ENCODE results near the gene KAT2A.
A peak's percentile ranks its signal among the peaks of the same experiment; 100 is the strongest.

Gene KAT2A

DNA sequence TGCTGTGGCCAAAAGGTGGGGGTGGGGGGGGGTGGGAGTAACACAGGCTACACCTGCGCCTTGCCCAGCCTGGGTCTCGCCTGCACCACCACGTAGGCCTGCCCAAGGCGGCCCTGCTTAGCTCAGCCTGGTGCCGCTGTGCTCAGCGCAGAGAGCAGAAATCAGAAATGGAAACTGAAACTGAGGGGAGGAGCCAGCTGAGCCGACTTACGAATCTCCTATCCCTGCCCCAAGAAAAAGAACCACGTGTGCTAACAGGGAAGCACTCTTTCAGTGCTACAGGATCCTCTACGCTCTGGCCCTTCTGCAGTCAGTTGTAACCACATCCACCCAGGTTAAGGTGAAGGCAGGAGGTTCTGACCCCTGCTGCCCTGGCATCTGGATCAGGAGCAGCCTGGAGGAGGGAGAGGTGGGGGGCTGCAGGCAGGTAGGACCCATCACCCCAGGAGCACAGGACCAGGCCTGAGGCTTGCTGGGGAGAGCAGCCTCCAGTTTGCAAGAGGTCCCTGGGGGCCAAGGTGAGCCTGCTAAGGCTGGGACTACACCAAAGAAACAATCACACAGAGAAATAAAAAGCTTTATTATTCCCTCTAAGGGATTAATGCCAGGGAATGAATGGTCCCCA, 8.5 kb downstream of the KAT2A start, which contains the start of gene DHX58:
Gene DHX58, minus strand, starts transcription at position 163 of the 625 bp plus-strand sequence. CDS start 822 bp downstream, outside the sequence.
- H3K9ac ChIP-seq (ENCODE audit: low read depth, low read length): no peak within 1 kb of the TSS
- H3K27me3 ChIP-seq (ENCODE audit: control insufficient read depth, insufficient read depth, low read length): no peaks in the 10 kb centered on the region
- no peak within 1 kb of the TSS for H3K4me3 ChIP-seq (ENCODE audit: low read depth, low read length)
- peaks cover 43% of the 10 kb centered on the region for H3K36me3 ChIP-seq (ENCODE audit: control insufficient read depth, insufficient read depth, low read length)
- no peaks in the 10 kb centered on the region for H3K9me3 ChIP-seq (ENCODE audit: control insufficient read depth, insufficient read depth, low read length)
- H3K27ac ChIP-seq (ENCODE audit: low read depth, low read length): no peak within 1 kb of the TSS
- peaks cover 9% of the 10 kb centered on the region for H3K4me1 ChIP-seq (ENCODE audit: control insufficient read depth, insufficient read depth, low read length)

DNA sequence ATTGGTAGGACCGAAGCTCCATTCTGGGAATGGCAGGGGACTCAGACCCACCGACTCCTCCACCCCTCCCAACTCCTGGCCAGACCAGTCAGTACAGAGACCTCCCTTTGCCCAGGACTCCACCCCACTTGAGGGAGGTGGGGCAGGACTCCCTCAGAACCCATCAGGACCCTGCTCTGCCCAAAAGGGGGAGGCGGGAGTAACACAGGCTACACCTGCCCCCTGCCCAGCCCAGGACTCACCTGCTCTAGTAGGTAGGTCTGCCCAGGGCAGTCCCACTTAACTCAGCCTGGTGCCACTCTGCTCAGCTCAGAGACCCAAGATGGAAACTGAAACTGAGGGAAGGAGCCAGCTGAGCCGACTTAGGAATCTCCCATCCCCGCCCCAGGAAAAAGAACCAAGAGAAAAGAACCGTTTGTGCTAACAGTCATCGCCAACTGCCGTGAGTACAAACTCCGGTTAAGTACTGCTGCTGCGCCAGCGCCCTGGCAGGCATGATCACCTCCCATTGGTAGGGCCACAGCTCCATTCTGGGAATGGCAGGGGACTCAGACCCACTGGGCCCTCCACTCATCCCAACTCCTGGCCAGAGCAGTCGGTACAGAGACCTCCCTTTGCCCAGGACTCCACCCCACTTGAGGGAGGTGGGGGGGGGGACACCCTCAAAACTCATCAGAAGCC, 9.2 kb downstream of the KAT2A start:
- Histone ChIP-seq H3K36me3 (ENCODE audit: control insufficient read depth, insufficient read depth, low read length) (peaks cover 36% of the 10 kb centered on the region), H3K27ac (ENCODE audit: low read depth, low read length) (no peak overlapping the region), H3K27me3 (ENCODE audit: control insufficient read depth, insufficient read depth, low read length) (no peaks in the 10 kb centered on the region), H3K4me3 (ENCODE audit: low read depth, low read length) (no peak overlapping the region), H3K9me3 (ENCODE audit: control insufficient read depth, insufficient read depth, low read length) (no peaks in the 10 kb centered on the region), H3K4me1 (ENCODE audit: control insufficient read depth, insufficient read depth, low read length) (peaks cover 9% of the 10 kb centered on the region), H3K9ac (ENCODE audit: low read depth, low read length) (no peak overlapping the region)

GRCh38 chr17:42111265-42111636, 9.9 kb downstream of the KAT2A start:
- no peak overlapping the region for H3K4me3 ChIP-seq (ENCODE audit: low read depth, low read length)
- H3K36me3 ChIP-seq (ENCODE audit: control insufficient read depth, insufficient read depth, low read length): peaks cover 30% of the 10 kb centered on the region
- H3K27ac ChIP-seq (ENCODE audit: low read depth, low read length): no peak overlapping the region
- H3K27me3 ChIP-seq (ENCODE audit: control insufficient read depth, insufficient read depth, low read length): no peaks in the 10 kb centered on the region
- H3K4me1 ChIP-seq (ENCODE audit: control insufficient read depth, insufficient read depth, low read length): peaks cover 9% of the 10 kb centered on the region
- no peak overlapping the region for H3K9ac ChIP-seq (ENCODE audit: low read depth, low read length)
- H3K9me3 ChIP-seq (ENCODE audit: control insufficient read depth, insufficient read depth, low read length): no peaks in the 10 kb centered on the region

GRCh38 chr17:42110301-42111264, 10.6 kb downstream of the KAT2A start:
- no peak overlapping the region for H3K4me3 ChIP-seq (ENCODE audit: low read depth, low read length)

GRCh38 chr17:42109086-42109485, 12.1 kb downstream of the KAT2A start:
- no peak overlapping the region for H3K4me3 ChIP-seq (ENCODE audit: low read depth, low read length)
- H3K9ac ChIP-seq (ENCODE audit: low read depth, low read length): no peak overlapping the region
- no peak overlapping the region for H3K27ac ChIP-seq (ENCODE audit: low read depth, low read length)
- no peaks in the 10 kb centered on the region for H3K27me3 ChIP-seq (ENCODE audit: control insufficient read depth, insufficient read depth, low read length)
- H3K4me1 ChIP-seq (ENCODE audit: control insufficient read depth, insufficient read depth, low read length): peaks cover 9% of the 10 kb centered on the region
- H3K9me3 ChIP-seq (ENCODE audit: control insufficient read depth, insufficient read depth, low read length): no peaks in the 10 kb centered on the region
- peaks cover 11% of the 10 kb centered on the region for H3K36me3 ChIP-seq (ENCODE audit: control insufficient read depth, insufficient read depth, low read length)

More at GRCh38 chr17:42110301-42111264, 10.6 kb downstream of the KAT2A start:
- H3K36me3 ChIP-seq (ENCODE audit: control insufficient read depth, insufficient read depth, low read length): peaks cover 23% of the 10 kb centered on the region
- peaks cover 9% of the 10 kb centered on the region for H3K4me1 ChIP-seq (ENCODE audit: control insufficient read depth, insufficient read depth, low read length)
- no peak overlapping the region for H3K9ac ChIP-seq (ENCODE audit: low read depth, low read length)
- no peaks in the 10 kb centered on the region for H3K27me3 ChIP-seq (ENCODE audit: control insufficient read depth, insufficient read depth, low read length)
- H3K27ac ChIP-seq (ENCODE audit: low read depth, low read length): no peak overlapping the region
- H3K9me3 ChIP-seq (ENCODE audit: control insufficient read depth, insufficient read depth, low read length): no peaks in the 10 kb centered on the region

DNA sequence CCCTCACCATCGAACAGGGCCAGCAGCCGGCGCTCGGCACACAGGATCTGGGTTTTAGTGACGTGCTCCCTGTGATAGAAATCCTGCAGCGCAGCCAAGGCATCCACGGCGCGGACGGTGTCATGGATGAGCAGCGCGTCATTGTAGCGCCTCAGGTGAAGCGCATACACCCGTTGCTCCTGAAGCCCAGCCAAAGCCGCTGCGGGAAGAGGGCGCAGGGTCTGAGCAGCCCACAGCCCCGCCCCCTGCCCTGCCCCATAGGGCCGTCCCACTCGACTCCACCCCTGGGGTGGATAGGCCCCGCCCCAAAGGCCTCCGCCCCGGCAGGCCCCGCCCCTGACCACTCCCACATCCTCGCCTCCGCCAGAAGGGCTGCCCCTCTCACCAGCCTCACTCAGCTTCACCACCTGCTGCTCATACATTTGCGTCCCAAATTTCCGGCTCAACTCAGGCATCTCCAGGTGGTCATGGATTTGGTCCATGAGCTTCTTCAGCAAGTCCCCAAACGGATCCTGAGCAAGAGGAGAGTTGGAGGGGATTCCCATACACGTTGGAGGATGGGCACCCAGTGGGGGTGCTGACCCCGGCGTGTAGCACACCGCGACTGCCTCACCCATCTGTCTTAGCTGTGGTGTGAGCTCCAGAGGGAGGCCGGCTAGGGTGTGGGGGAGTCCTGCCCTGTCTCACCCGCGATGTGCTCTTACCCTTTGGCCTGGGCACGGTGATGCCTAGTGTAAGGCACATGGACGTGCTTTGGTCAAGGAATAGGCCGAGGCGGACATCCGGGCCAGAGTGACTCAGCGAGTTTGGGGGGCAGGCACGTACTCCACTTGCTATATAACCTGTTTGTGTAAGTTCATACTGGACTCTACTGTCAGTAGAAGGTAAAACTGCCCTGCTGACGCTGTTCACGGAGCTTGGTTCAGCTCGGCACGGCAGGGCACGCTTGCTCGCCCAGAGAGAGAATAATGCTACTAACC, 13.3 kb downstream of the KAT2A start:
- H3K4me3 ChIP-seq (ENCODE audit: low read depth, low read length): peak overlapping the region; percentile 67
- H3K27ac ChIP-seq (ENCODE audit: low read depth, low read length): peak overlapping the region; percentile 29
- no peaks in the 10 kb centered on the region for H3K9me3 ChIP-seq (ENCODE audit: control insufficient read depth, insufficient read depth, low read length)
- H3K27me3 ChIP-seq (ENCODE audit: control insufficient read depth, insufficient read depth, low read length): no peaks in the 10 kb centered on the region
- H3K36me3 ChIP-seq (ENCODE audit: control insufficient read depth, insufficient read depth, low read length): no peaks in the 10 kb centered on the region
- H3K4me1 ChIP-seq (ENCODE audit: control insufficient read depth, insufficient read depth, low read length): peaks cover 9% of the 10 kb centered on the region
- 0 out of 2 replicates have a peak overlapping the region, but pooled peaks have one; percentile 20 for H3K9ac ChIP-seq (ENCODE audit: low read depth, low read length)

GRCh38 chr17:42107124-42107523, 14.0 kb downstream of the KAT2A start:
- H3K27ac ChIP-seq (ENCODE audit: low read depth, low read length): no peak overlapping the region
- H3K4me1 ChIP-seq (ENCODE audit: control insufficient read depth, insufficient read depth, low read length): peaks cover 9% of the 10 kb centered on the region
- H3K4me3 ChIP-seq (ENCODE audit: low read depth, low read length): peak overlapping the region; percentile 67
- no peaks in the 10 kb centered on the region for H3K27me3 ChIP-seq (ENCODE audit: control insufficient read depth, insufficient read depth, low read length)
- no peak overlapping the region for H3K9ac ChIP-seq (ENCODE audit: low read depth, low read length)
- no peaks in the 10 kb centered on the region for H3K36me3 ChIP-seq (ENCODE audit: control insufficient read depth, insufficient read depth, low read length)
- H3K9me3 ChIP-seq (ENCODE audit: control insufficient read depth, insufficient read depth, low read length): no peaks in the 10 kb centered on the region

GRCh38 chr17:42106009-42106408, 15.2 kb downstream of the KAT2A start:
- Histone ChIP-seq H3K9ac (ENCODE audit: low read depth, low read length) (no peak overlapping the region), H3K27me3 (ENCODE audit: control insufficient read depth, insufficient read depth, low read length) (no peaks in the 10 kb centered on the region), H3K4me3 (ENCODE audit: low read depth, low read length) (no peak overlapping the region), H3K36me3 (ENCODE audit: control insufficient read depth, insufficient read depth, low read length) (no peaks in the 10 kb centered on the region), H3K27ac (ENCODE audit: low read depth, low read length) (no peak overlapping the region), H3K4me1 (ENCODE audit: control insufficient read depth, insufficient read depth, low read length) (peaks cover 9% of the 10 kb centered on the region), H3K9me3 (ENCODE audit: control insufficient read depth, insufficient read depth, low read length) (no peaks in the 10 kb centered on the region)

DNA sequence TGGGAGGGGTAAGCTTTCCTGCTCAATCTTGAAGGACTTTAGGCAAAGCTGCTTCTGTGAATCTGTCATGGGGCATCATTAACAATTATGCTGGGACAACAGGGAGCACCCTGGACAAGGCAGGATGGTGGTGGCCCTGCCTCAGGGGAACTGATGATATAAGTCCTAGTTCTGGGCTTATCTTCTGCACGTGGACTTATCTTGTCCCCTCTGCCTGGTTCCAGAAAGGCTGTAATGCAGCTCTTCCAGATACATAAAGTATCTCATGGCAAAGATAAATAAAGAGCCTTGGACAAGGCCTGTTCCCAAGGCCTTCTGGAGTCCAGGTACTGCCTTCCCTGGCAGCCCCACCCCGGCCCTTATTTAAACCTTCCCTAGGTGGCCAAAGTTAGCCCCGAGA, 16.9 kb downstream of the KAT2A start:
- peaks cover 9% of the 10 kb centered on the region for H3K4me1 ChIP-seq (ENCODE audit: control insufficient read depth, insufficient read depth, low read length)
- H3K4me3 ChIP-seq (ENCODE audit: low read depth, low read length): no peak overlapping the region
- H3K9me3 ChIP-seq (ENCODE audit: control insufficient read depth, insufficient read depth, low read length): no peaks in the 10 kb centered on the region
- no peak overlapping the region for H3K27ac ChIP-seq (ENCODE audit: low read depth, low read length)
- no peaks in the 10 kb centered on the region for H3K36me3 ChIP-seq (ENCODE audit: control insufficient read depth, insufficient read depth, low read length)
- H3K9ac ChIP-seq (ENCODE audit: low read depth, low read length): no peak overlapping the region
- H3K27me3 ChIP-seq (ENCODE audit: control insufficient read depth, insufficient read depth, low read length): no peaks in the 10 kb centered on the region

All from HUES48 (cell line).